K562 (cell line): ENCODE data around the gene ITSN2. TPM values are rescaled to one million over a fixed set of nuclear protein-coding genes. Genes with fewer than 3 reads are reported as not detected.
A peak's percentile ranks its signal among the peaks of the same experiment; 100 is the strongest.

Experiments
- CAMTA2 ChIP-seq: fragments of 250-450 bp; sonication (Bioruptor Pico); conservative IDR thresholded peaks from 2 replicates; pipeline ENCODE4 v1.5.1; 2022
- GATAD2B ChIP-seq: fragments of 450-650 bp; IDR thresholded peaks from 2 replicates; pipeline ENCODE4 v1.6.1; 2017; ENCODE audit warnings: mild to moderate bottlenecking, borderline replicate concordance
- HDGF ChIP-seq: fragments of 450-650 bp; IDR thresholded peaks from 2 replicates; pipeline ENCODE4 v1.6.1; 2016
- KDM4B ChIP-seq, 2 experiments: fragments of 450-650 bp in 1 of 2; sonication (generic) in 1 of 2; IDR thresholded peaks; 2 replicates each; pipeline ENCODE4 v1.6.1; 2016 to 2017; ENCODE audit warnings: borderline replicate concordance in 2 of 2, antibody characterized with exemption in 1 of 2, low read depth in 1 of 2, mild to moderate bottlenecking in 1 of 2
- LCOR ChIP-seq: sonication (generic); formaldehyde crosslinking; IDR thresholded peaks from 2 replicates; pipeline ENCODE4 v1.8.0; 2022; ENCODE audit warnings: mild to moderate bottlenecking, missing genetic modification reagents
- NCOA4 ChIP-seq: fragments of 450-650 bp; IDR thresholded peaks from 2 replicates; pipeline ENCODE4 v1.6.1; 2018; ENCODE audit warnings: mild to moderate bottlenecking; ENCODE audit not compliant: partially characterized antibody
- NFE2 ChIP-seq: IDR thresholded peaks from 2 replicates; pipeline ENCODE4 v1.6.1; 2014; ENCODE audit warnings: antibody characterized with exemption, low read depth
- SETDB1 ChIP-seq: IDR thresholded peaks from one replicate; pipeline ENCODE4 v1.6.1; 2012; ENCODE audit warnings: low read length, control low read depth, inconsistent platforms
- TAF7 ChIP-seq: fragments of 450-650 bp; IDR thresholded peaks from 2 replicates; pipeline ENCODE4 v1.6.1; 2016; ENCODE audit warnings: missing genetic modification characterization, missing compliant biosample characterization
- ZNF23 ChIP-seq: fragments of 250-450 bp; sonication (Bioruptor Pico); IDR thresholded peaks from 2 replicates; pipeline ENCODE4 v1.4.0; 2020; ENCODE audit warnings: mild to moderate bottlenecking
- ZNF780A ChIP-seq: fragments of 250-450 bp; sonication (Bioruptor Pico); IDR thresholded peaks from 2 replicates; pipeline ENCODE4 v1.5.0; 2021; ENCODE audit warnings: mild to moderate bottlenecking
- polyA plus RNA-seq, 8 experiments: library from polyadenylated mRNA; depleted of rRNA in 4 of 8; stranded (reverse) in 5 of 8; unstranded in 3 of 8; fragments of >200 nt; fragmentation: Nextera tagmentation in 2 of 8; fragmentation: Illumina TruSeq in 1 of 8; extraction: Ambion mirVana in 2 of 8; extraction: Trizol in 1 of 8; gene quantifications; 2 replicates each; pipeline versions ENCODE4 v1.2.1 to v1.2.3, GENCODE V29; 2011 to 2014; ENCODE audit warnings: inconsistent platforms in 1 of 8, missing spikeins in 1 of 8
- total RNA-seq, 7 experiments: library from RNA; depleted of rRNA in 6 of 7; stranded (reverse); fragments of >200 nt in 6 of 7; fragmentation: Illumina TruSeq in 2 of 7; extraction: Trizol in 2 of 7; gene quantifications; 2 replicates each; pipeline versions ENCODE4 v1.2.1 to v1.2.3, GENCODE V29; 2011 to 2021; ENCODE audit warnings: low replicate concordance in 1 of 7
- TF ChIP-seq, protein P1 (sequence below): IDR thresholded peaks from 2 replicates; pipeline ENCODE4 v1.6.1; 2016; ENCODE audit warnings: missing genetic modification characterization, missing compliant biosample characterization
- TF ChIP-seq, protein P2 (sequence below): fragments of 250-450 bp; sonication (Bioruptor Pico); IDR thresholded peaks from 2 replicates; pipeline ENCODE4 v1.4.0; 2020; ENCODE audit warnings: mild to moderate bottlenecking, moderate library complexity, borderline replicate concordance
- TF ChIP-seq, protein P3 (sequence below), 2 experiments: fragments of 450-650 bp; conservative IDR thresholded peaks; 2 replicates each; pipeline ENCODE4 v1.6.1; 2017; ENCODE audit warnings: mild to moderate bottlenecking in 2 of 2, moderate library complexity in 2 of 2
- TF ChIP-seq, protein P4 (sequence below): fragments of 450-650 bp; formaldehyde crosslinking; IDR thresholded peaks from 2 replicates; pipeline ENCODE4 v1.4.0; 2022; ENCODE audit warnings: missing genetic modification characterization
- TF ChIP-seq, protein P5 (sequence below): fragments of 250-450 bp; sonication (Bioruptor Pico); IDR thresholded peaks from 2 replicates; pipeline ENCODE4 v1.8.0; 2021; ENCODE audit warnings: moderate library complexity, mild to moderate bottlenecking, inconsistent platforms
- TF ChIP-seq, protein P6 (sequence below): sonication (generic); formaldehyde crosslinking; IDR thresholded peaks from 2 replicates; pipeline ENCODE4 v1.8.0; 2022; ENCODE audit warnings: missing genetic modification reagents, mild to moderate bottlenecking, moderate library complexity, borderline replicate concordance
- TF ChIP-seq, protein P7 (sequence below): fragments of 450-650 bp; IDR thresholded peaks from 2 replicates; pipeline ENCODE4 v1.6.1; 2017; ENCODE audit warnings: antibody characterized with exemption

The ITSN2 gene
- total and polyA plus RNA-seq, 9 of the 15 experiments (the other 6 are each of a cell fraction or from before 2014, with no cell fraction given): 6.6 to 19.9 (median 15.2) TPM

DNA sequence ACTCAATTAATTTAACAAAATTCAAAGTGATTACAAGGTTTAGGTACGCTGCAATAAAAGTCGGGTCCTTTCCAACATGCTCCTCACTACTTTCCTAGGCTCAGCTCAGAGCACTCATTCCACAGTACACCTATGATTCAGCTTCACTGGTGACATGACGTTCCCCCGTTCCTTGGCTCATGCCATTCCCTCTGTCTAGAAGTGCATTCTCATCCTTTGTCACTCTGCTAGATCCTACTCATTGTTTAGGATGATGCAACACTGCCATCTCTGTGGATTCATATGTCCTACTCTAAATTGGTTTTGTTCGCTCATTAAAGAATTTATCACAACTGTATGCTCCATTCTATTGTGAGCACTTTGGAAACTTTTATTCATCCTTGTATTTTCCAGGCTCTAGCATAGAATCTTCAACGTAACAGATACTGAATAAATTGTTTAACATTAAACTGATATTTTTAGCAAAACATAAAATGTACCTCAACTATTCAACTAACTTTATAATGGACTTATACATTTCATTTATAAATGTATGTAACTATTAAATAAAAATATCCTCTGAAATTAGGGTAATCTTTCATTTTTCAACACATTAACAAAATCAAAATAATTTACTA is 106.9 kb downstream of the ITSN2 start (continued):
- TF ChIP-seq, protein P1, sequence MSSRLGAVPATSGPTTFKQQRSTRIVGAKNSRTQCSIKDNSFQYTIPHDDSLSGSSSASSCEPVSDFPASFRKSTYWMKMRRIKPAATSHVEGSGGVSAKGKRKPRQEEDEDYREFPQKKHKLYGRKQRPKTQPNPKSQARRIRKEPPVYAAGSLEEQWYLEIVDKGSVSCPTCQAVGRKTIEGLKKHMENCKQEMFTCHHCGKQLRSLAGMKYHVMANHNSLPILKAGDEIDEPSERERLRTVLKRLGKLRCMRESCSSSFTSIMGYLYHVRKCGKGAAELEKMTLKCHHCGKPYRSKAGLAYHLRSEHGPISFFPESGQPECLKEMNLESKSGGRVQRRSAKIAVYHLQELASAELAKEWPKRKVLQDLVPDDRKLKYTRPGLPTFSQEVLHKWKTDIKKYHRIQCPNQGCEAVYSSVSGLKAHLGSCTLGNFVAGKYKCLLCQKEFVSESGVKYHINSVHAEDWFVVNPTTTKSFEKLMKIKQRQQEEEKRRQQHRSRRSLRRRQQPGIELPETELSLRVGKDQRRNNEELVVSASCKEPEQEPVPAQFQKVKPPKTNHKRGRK: no peak
- no peak for TF ChIP-seq SETDB1
- TF ChIP-seq, protein P2, sequence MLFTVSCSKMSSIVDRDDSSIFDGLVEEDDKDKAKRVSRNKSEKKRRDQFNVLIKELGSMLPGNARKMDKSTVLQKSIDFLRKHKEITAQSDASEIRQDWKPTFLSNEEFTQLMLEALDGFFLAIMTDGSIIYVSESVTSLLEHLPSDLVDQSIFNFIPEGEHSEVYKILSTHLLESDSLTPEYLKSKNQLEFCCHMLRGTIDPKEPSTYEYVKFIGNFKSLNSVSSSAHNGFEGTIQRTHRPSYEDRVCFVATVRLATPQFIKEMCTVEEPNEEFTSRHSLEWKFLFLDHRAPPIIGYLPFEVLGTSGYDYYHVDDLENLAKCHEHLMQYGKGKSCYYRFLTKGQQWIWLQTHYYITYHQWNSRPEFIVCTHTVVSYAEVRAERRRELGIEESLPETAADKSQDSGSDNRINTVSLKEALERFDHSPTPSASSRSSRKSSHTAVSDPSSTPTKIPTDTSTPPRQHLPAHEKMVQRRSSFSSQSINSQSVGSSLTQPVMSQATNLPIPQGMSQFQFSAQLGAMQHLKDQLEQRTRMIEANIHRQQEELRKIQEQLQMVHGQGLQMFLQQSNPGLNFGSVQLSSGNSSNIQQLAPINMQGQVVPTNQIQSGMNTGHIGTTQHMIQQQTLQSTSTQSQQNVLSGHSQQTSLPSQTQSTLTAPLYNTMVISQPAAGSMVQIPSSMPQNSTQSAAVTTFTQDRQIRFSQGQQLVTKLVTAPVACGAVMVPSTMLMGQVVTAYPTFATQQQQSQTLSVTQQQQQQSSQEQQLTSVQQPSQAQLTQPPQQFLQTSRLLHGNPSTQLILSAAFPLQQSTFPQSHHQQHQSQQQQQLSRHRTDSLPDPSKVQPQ (CRISPR knock-in tag): no peak
- TF ChIP-seq KDM4B (IDR thresholded peaks at IDR 0.05; ENCODE audit: borderline replicate concordance in 2 of 2, low read depth in 1 of 2): no peak
- no peak for TF ChIP-seq LCOR (CRISPR knock-in tag)
- TF ChIP-seq GATAD2B: peak; percentile 67; the same call in 1 of the 2 replicates
- TF ChIP-seq NFE2: peak; percentile 95
- TF ChIP-seq, protein P3, sequence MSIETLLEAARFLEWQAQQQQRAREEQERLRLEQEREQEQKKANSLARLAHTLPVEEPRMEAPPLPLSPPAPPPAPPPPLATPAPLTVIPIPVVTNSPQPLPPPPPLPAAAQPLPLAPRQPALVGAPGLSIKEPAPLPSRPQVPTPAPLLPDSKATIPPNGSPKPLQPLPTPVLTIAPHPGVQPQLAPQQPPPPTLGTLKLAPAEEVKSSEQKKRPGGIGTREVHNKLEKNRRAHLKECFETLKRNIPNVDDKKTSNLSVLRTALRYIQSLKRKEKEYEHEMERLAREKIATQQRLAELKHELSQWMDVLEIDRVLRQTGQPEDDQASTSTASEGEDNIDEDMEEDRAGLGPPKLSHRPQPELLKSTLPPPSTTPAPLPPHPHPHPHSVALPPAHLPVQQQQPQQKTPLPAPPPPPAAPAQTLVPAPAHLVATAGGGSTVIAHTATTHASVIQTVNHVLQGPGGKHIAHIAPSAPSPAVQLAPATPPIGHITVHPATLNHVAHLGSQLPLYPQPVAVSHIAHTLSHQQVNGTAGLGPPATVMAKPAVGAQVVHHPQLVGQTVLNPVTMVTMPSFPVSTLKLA (conservative IDR thresholded peaks at IDR 0.05): peak; percentile 49 to 50; a peak in 3 of 4 replicates
- TF ChIP-seq, protein P4, sequence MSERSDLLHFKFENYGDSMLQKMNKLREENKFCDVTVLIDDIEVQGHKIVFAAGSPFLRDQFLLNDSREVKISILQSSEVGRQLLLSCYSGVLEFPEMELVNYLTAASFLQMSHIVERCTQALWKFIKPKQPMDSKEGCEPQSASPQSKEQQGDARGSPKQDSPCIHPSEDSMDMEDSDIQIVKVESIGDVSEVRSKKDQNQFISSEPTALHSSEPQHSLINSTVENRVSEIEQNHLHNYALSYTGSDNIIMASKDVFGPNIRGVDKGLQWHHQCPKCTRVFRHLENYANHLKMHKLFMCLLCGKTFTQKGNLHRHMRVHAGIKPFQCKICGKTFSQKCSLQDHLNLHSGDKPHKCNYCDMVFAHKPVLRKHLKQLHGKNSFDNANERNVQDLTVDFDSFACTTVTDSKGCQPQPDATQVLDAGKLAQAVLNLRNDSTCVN (CRISPR knock-in tag): no peak
- TF ChIP-seq NCOA4: no peak
- no peak for TF ChIP-seq ZNF780A
- TF ChIP-seq TAF7 (tag): no peak
- TF ChIP-seq CAMTA2 (CRISPR knock-in tag): no peak
- TF ChIP-seq HDGF: no peak
- TF ChIP-seq, protein P5, sequence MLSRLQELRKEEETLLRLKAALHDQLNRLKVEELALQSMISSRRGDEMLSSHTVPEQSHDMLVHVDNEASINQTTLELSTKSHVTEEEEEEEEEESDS (CRISPR knock-in tag): no peak
- TF ChIP-seq, protein P6, sequence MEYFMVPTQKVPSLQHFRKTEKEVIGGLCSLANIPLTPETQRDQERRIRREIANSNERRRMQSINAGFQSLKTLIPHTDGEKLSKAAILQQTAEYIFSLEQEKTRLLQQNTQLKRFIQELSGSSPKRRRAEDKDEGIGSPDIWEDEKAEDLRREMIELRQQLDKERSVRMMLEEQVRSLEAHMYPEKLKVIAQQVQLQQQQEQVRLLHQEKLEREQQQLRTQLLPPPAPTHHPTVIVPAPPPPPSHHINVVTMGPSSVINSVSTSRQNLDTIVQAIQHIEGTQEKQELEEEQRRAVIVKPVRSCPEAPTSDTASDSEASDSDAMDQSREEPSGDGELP (CRISPR knock-in tag): no peak
- TF ChIP-seq, protein P7, sequence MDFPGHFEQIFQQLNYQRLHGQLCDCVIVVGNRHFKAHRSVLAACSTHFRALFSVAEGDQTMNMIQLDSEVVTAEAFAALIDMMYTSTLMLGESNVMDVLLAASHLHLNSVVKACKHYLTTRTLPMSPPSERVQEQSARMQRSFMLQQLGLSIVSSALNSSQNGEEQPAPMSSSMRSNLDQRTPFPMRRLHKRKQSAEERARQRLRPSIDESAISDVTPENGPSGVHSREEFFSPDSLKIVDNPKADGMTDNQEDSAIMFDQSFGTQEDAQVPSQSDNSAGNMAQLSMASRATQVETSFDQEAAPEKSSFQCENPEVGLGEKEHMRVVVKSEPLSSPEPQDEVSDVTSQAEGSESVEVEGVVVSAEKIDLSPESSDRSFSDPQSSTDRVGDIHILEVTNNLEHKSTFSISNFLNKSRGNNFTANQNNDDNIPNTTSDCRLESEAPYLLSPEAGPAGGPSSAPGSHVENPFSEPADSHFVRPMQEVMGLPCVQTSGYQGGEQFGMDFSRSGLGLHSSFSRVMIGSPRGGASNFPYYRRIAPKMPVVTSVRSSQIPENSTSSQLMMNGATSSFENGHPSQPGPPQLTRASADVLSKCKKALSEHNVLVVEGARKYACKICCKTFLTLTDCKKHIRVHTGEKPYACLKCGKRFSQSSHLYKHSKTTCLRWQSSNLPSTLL: no peak
- no peak for TF ChIP-seq ZNF23
